Activated T-cell treated with anti-CD3 and anti-CD28 coated beads, Interleukin-2, amount 50 U/mL, for 72 hours (primary cell): ENCODE data around the gene MMP15. TPM values are rescaled to one million over a fixed set of nuclear protein-coding genes. Genes with fewer than 3 reads are reported as not detected.
"Not testable (repeated sequence)": the region's sequence is repeated elsewhere in the genome, so short reads cannot be mapped to it uniquely, and the experiment has no call there.

Experiments used
- ATAC-seq, 2 donors: fragments of 150-1000 bp; cut with Tn5 transposase; replicated peaks in 1 of 2; 2 replicates each; pipeline ENCODE4 v1.10.0; 2021; ENCODE audit warnings: moderate library complexity in 2 of 2, mild to moderate bottlenecking in 1 of 2
- DNase-seq, 2 donors: peaks; one replicate each; pipeline ENCODE4 v3.0.0; 2021 to 2022; ENCODE audit warnings: mixed read lengths in 1 of 2
- H3K27ac Mint-ChIP-seq: one replicate; pipeline ENCODE4 v1.8.0; 2022; ENCODE audit warnings: mild to moderate bottlenecking, moderate library complexity, mixed read lengths
- H3K27me3 Mint-ChIP-seq: one replicate; pipeline ENCODE4 v1.8.0; 2022; ENCODE audit warnings: low read depth, mixed read lengths
- H3K36me3 Mint-ChIP-seq, 2 donors: one replicate each; pipeline ENCODE4 v1.8.0; 2022; ENCODE audit warnings: mixed read lengths in 2 of 2, mild to moderate bottlenecking in 1 of 2; ENCODE audit not compliant: insufficient read depth in 2 of 2
- H3K4me1 Mint-ChIP-seq: one replicate; pipeline ENCODE4 v1.8.0; 2022; ENCODE audit warnings: low read depth, mixed read lengths
- H3K4me3 Mint-ChIP-seq, 2 donors: one replicate each; pipeline ENCODE4 v1.8.0; 2022; ENCODE audit warnings: mild to moderate bottlenecking in 2 of 2, mixed read lengths in 2 of 2, moderate library complexity in 2 of 2
- H3K9me3 Mint-ChIP-seq, 2 donors: one replicate each; pipeline ENCODE4 v1.8.0; 2022; ENCODE audit warnings: mixed read lengths in 2 of 2
- total RNA-seq, 2 donors: library from RNA; stranded (reverse); gene quantifications; one replicate each; pipeline ENCODE4 v1.2.3, GENCODE V29; 2022

MMP15 gene
- total RNA-seq, 2 donors from 2014 or later = 0.76 to 0.84 TPM

DNA sequence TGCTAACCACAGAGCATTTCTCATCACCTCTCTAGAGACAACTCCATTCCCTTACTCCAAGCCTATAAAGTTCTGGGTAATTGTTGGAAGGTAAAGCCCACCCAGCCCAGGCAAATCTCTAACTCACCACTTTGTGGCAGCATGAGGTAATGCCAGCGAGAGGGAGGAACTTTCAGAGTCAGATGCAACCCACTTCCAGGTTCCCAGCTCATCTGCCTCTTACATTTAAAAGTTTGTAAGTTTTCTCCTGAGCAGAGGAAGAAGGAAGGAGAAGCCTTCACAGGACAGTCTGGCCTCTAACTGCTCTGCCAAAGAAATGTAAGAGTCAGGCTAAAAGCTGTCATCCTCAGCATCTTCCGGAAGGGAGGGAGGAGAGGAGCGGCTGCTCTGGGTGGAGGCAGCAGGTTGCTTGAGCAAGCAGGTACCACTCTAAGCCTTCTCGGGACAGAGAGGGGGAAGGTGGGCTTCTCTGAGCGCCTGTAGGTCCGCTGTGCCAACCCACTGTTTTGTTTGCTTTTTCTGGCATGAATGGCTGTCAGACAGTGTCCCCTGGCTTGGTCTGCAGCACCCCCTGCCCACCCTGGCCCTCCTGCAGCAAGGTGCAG, 26.1 kb upstream of the MMP15 start:
- Mint-ChIP-seq H3K9me3 (no peaks in the 10 kb centered on the region), H3K36me3 (peaks cover 1 to 3% of the 10 kb centered on the region in 2 donors), H3K27me3 (no peaks in the 10 kb centered on the region), H3K4me3 (peak overlapping the region; percentile 80 to 87), H3K27ac (peak overlapping the region; percentile 62), H3K4me1 (peaks cover 51% of the 10 kb centered on the region)
- DNase-seq (peak; percentile 30 to 36), ATAC-seq (no peak)

DNA sequence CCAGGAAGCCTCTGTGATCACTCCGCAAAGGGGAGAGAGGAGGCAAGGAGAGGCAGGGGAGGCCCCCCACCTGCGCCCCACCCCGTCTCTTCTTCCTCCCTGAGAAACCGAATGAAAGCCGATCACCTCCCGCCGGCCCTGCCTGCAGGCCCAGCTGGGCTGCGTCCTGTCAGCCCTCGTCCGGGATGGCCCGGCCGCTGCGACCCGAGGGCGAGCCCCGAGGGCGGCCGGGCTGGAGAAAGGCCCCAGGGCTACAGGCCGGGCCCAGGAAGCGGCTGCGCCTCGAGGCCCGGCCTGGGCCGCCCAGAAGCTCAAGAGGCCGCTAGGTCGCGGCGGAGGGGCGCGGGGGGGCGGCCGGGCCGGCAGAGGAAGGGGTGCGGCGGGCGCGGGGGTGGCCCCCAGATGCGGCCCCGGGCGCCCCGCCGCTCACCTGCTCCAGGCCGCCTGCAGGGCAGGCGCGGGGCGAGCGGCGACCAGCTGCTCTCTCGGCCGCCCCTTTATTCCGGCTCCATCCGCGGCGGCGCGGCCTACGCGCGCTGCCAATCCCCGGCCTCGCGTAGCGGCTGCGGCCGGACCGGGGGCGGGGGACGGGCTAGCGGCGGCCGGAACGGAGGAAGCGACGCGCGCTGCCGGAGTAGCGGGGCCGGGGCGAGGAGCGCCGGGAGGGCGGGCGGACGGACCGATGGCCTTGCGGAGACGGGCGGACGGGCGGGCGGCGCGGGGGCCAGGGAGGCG, 25.4 kb upstream of the MMP15 start, which contains the start of gene ZNF319:
Gene ZNF319, minus strand, starts transcription at position 702 of the 735 bp plus-strand sequence. CDS start 2,407 bp downstream, outside the sequence.
- Mint-ChIP-seq H3K36me3 (peaks cover 1 to 7% of the 10 kb centered on the region in 2 donors), H3K27me3 (no peaks in the 10 kb centered on the region), H3K9me3 (no peaks in the 10 kb centered on the region), H3K4me1 (peaks cover 56% of the 10 kb centered on the region), H3K4me3 (peak within 1 kb of the TSS; percentile 93 to 95), H3K27ac (peak within 1 kb of the TSS; percentile 62)
- peak; percentile 28 to 29 for DNase-seq
- peak; percentile 20 to 26 for ATAC-seq

DNA sequence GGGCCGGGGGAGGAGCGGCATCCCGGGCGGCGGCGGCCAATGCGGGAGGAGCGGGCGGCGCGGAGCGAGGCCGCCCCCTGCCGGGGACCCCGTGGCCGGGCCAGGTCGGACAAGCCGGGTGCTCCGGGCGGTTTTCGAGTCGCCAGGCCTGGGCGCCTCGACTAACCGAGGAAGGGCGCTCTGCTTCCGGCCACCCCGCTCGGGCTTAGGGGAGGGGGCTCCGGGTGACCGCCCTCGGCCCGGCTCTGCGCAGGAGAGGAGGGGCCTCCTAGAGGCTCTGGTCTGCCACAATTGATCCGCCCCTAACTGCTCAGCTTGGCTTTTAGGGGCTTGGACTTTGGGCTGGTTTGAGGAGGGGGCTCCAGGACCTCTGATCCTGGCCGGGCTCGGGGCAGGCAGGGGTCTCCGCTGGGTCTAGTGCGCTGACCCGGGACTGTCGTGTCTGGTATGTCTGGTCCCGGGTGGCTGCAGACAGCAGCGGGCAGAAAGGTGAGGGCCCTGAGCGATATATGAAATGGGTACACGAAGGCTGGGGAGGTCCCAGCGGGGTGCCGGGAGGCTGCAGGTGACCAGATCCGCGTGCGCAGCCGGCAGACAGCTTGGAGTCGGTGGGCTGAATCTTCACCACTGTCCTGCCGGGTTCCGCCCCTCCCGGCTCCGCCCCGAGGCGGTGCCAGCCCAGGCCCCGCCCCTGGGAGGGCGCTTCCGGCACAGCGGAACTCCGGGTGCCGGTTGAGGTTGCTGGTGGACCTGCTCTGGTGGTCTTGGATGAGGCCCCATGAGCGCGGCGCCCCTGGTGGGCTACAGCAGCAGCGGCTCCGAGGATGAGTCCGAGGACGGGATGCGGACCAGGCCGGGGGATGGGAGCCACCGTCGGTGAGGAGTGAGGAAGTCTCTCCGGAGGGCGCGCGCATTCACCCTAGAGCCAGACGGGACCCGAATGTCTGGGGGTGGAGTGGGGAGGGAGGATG, 24.6 kb upstream of the MMP15 start, which contains the start of gene USB1:
Gene USB1, plus strand, starts transcription at position 702 of the 971 bp plus-strand sequence. Its CDS starts 77 bp downstream, at position 779.
- Mint-ChIP-seq H3K36me3 (peaks cover 1 to 9% of the 10 kb centered on the region in 2 donors), H3K27ac (no peak within 1 kb of the TSS), H3K4me3 (peak within 1 kb of the TSS; percentile 93 to 95), H3K9me3 (no peaks in the 10 kb centered on the region), H3K4me1 (peaks cover 56% of the 10 kb centered on the region), H3K27me3 (no peaks in the 10 kb centered on the region)
- peak; percentile 81 to 85 for ATAC-seq
- peak; percentile 87 to 94 for DNase-seq

DNA sequence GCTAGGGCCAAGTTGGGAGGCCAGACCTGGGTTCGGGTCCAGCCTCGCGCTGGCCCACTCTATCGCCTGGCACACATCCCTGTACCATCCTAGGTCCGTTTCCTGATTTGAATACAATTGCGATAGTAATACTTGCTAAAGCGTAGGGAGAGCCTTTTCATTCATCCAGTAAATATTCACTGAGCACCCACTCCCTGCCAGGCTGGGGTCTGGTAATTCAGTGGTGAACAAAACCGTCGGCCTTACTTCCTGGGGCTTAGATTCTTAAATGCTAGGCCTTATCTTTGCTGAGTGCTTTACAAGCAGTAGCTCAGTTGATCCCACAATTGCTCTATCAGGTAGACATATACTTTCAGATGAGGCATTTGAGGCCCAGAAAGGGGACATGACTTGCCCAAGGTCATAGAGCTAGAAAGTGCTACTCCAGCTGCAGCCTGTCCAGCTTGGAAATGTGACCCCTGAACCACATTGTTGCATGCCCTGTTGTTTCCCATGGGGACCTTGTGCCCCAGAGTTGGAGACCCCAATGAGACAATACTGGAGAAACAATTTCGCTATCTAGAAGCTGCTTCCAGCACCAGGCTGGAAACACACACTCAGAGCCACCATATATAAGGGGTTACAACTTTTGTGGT, 23.7 kb upstream of the MMP15 start:
- ATAC-seq (no peak), DNase-seq (no peak)
- Mint-ChIP-seq H3K9me3 (no peaks in the 10 kb centered on the region), H3K27me3 (no peaks in the 10 kb centered on the region), H3K4me3 (peak overlapping the region; percentile 93 to 95), H3K36me3 (peaks cover 4 to 12% of the 10 kb centered on the region in 2 donors), H3K27ac (no peak overlapping the region), H3K4me1 (peaks cover 56% of the 10 kb centered on the region)

DNA sequence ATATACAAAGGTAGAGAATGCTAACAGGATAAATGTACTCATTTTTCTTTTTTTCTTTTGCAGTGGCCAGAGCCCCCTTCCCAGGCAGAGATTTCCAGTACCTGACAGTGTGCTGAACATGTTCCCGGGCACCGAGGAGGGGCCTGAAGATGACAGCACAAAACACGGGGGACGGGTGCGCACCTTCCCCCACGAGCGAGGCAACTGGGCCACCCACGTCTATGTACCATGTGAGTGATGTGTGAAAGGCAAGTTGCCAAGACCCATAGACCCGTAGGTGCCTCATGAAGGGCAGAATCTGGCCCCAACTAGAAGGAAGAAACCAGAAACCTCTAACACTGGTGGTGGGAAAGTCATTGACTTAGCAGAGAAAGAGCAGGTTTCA, 23.1 kb upstream of the MMP15 start:
- DNase-seq = no peak
- Mint-ChIP-seq H3K4me1 (peaks cover 53% of the 10 kb centered on the region), H3K27ac (no peak overlapping the region), H3K27me3 (no peaks in the 10 kb centered on the region), H3K9me3 (no peaks in the 10 kb centered on the region), H3K4me3 (peak overlapping the region; percentile 93 to 95), H3K36me3 (peaks cover 5 to 14% of the 10 kb centered on the region in 2 donors)
- no peak for ATAC-seq

DNA sequence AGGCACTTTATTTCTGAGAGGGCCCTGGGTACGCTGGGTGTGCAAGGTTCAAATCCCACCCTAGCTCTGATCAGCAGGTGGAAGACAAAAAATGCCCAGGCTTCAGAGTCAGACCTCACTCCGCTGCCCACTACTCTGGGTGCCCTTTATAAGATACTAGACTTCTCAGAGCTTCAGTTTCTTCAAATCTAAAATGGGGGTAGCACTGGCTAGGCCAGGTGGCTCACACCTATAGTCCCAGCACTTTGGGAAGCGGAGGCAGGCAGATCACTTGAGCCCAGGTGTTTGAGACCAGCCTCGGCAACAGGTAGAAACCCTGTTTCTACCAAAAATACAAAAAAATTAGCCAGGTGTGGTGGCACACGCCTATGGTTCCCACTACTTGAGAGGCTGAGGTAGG, 22.6 kb upstream of the MMP15 start:
- Mint-ChIP-seq H3K27ac (no peak overlapping the region), H3K4me1 (peaks cover 48% of the 10 kb centered on the region), H3K4me3 (peak overlapping the region in 1 of 2 donors; percentile 14), H3K9me3 (no peaks in the 10 kb centered on the region), H3K27me3 (no peaks in the 10 kb centered on the region), H3K36me3 (peaks cover 5 to 14% of the 10 kb centered on the region in 2 donors)
- DNase-seq (no peak), ATAC-seq (no peak)

DNA sequence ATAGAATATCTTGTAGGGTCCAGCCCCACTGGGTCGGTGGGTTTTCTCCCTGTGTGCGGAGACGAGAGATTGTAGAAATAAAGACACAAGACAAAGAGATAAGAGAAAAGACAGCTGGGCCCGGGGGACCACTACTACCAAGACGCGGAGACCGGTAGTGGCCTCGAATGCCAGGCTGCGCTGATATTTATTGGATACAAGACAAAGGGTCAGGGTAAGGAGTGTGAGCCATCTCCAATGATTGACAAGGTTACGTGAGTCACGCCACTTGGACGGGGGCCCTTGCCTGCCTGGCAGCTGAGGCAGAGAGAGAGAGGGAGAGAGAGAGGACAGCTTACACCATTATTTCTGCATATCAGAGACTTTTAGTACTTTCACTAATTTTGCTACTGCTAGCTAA, 20.8 kb upstream of the MMP15 start:
- not testable (repeated sequence) for H3K27me3 Mint-ChIP-seq, H3K9me3 Mint-ChIP-seq, H3K27ac Mint-ChIP-seq, ATAC-seq, H3K4me3 Mint-ChIP-seq, DNase-seq
- Mint-ChIP-seq H3K36me3 (peaks cover 5 to 14% of the 10 kb centered on the region in 2 donors), H3K4me1 (peaks cover 32% of the 10 kb centered on the region)

DNA sequence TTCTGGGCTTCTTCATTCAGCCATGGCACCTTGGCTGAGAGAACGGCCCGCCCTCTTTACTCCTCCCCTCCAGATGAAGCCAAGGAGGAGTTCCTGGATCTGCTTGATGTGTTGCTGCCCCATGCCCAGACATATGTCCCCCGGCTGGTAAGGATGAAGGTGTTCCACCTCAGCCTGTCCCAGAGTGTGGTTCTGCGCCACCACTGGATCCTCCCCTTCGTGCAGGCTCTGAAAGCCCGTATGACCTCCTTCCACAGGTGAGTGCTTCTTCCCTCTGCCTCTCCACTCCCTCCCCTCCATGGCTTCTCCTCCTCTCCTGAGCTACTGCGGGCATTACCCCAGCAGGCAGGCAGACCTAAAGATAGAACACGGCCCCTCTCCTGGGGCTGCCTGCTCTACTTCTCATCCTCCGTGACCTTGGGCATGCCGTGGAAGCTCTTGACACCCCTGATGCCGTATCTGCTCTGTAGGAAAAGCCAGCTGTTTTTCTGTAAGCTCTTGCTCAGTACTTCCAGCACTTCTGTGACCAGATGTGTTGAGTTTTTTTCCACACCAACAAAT, 15.6 kb upstream of the MMP15 start:
- no peaks in the 10 kb centered on the region for H3K27me3 Mint-ChIP-seq
- H3K36me3 Mint-ChIP-seq = peaks cover 5 to 7% of the 10 kb centered on the region in 2 donors
- H3K4me1 Mint-ChIP-seq = peaks cover under 1% of the 10 kb centered on the region
- H3K4me3 Mint-ChIP-seq = no peak overlapping the region
- H3K27ac Mint-ChIP-seq = no peak overlapping the region
- ATAC-seq (no peak), DNase-seq (no peak)
- no peaks in the 10 kb centered on the region for H3K9me3 Mint-ChIP-seq

DNA sequence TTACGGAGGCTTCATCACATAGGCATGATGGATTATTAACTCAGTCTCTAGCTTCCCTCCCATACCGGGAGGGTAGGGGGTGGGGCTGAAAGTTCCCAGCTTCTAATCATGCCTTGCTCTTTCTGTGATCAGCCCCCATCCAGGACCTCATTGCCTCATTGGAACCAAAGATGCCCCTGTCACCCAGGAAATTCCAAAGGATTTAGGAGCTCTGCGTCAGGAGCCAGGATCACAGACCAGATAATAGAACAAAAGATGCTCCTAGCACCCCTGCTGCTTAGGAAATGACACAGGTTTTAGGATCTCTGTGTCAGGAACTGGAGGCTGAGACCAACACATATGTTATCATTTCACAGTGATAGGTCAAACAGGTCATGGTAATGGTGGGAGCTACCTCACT, 14.7 kb upstream of the MMP15 start:
- no peaks in the 10 kb centered on the region for H3K9me3 Mint-ChIP-seq
- no peak overlapping the region for H3K27ac Mint-ChIP-seq
- H3K27me3 Mint-ChIP-seq = no peaks in the 10 kb centered on the region
- H3K4me1 Mint-ChIP-seq = no peaks in the 10 kb centered on the region
- DNase-seq (no peak), ATAC-seq (no peak)
- peaks cover 5% of the 10 kb centered on the region in 2 donors for H3K36me3 Mint-ChIP-seq
- H3K4me3 Mint-ChIP-seq = no peak overlapping the region

DNA sequence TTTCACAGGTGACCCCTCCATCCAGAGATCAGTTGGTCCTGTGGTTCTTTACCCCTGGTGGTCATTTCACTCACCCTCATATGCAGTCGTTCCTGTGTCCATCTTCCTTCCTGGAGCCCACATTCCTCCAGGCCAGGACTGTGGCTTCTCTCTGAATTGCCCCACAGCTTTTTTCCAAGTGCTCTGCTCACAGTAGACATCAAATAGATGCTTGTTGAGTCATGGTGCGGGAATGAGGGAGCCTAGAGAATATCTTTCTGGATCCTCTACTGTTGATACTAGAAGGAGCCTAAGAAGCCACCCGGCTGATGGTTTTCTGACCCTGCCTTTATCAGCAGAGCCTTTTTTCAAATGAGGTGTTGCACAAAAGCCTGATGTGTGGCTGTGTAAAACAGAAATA, 13.9 kb upstream of the MMP15 start:
- no peaks in the 10 kb centered on the region for H3K4me1 Mint-ChIP-seq
- no peak overlapping the region for H3K4me3 Mint-ChIP-seq
- H3K27ac Mint-ChIP-seq = no peak overlapping the region
- H3K36me3 Mint-ChIP-seq = peaks cover 3 to 4% of the 10 kb centered on the region in 2 donors
- ATAC-seq = no peak
- no peaks in the 10 kb centered on the region for H3K27me3 Mint-ChIP-seq
- DNase-seq = no peak
- no peaks in the 10 kb centered on the region for H3K9me3 Mint-ChIP-seq

DNA sequence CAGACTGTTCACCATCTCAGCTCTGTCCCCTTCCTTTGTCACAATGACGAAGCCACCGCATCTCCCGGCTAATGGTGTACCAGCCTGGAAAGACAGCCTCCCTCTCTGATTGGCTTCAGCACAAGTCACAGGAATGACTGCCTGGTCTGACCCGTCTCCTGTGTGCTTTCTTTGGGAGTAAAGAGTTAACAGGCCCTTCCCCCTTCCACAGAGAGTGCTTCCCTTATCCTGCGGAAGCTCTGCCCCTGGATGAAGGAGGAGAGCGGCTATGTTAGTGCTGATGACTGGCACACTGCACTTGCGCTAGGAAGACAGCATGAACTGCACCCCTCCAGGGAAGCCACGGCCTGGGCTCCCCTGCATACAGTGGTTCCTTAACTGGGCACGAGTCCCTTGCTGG, 13.1 kb upstream of the MMP15 start:
- Mint-ChIP-seq H3K9me3 (no peaks in the 10 kb centered on the region), H3K4me3 (no peak overlapping the region), H3K27ac (no peak overlapping the region), H3K4me1 (no peaks in the 10 kb centered on the region), H3K36me3 (no peaks in the 10 kb centered on the region), H3K27me3 (no peaks in the 10 kb centered on the region)
- DNase-seq (no peak), ATAC-seq (no peak)

DNA sequence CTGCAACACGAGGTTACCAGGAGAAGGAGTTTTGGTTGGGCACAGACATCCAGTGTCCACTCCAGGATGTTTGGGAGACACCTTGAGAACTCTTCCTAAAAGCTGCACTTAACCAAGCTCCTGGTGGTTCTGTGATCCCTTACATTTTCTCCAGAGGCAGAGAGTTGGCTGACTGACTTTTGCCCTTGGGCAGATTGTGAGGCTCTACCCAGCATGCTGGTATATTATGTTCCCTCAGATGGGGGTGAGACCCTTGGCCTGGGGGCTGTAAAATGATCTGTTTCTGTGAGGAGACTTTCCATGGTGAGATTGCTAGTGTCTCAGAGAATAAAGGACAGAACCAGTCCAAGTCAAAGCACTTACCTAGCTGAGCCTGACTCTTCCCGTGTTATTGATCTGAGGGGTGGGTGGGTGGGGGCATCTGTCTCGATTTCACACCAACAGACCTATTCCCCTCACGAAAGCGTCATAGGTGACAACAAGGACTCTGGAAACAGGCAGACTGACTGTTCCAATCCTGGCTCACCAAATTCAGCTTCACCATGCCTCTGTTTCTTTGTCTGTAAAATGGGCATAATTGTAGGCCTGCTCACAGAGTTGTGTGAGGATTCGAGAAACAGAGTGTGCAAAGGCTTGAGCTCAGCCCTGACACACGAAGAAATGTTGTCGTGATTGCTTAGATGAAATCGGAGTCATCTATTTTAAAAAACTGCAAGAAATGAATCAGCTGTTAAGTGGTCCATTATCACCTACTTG, 12.2 kb upstream of the MMP15 start:
- Mint-ChIP-seq H3K9me3 (no peaks in the 10 kb centered on the region), H3K4me3 (no peak overlapping the region), H3K27ac (no peak overlapping the region), H3K27me3 (no peaks in the 10 kb centered on the region), H3K36me3 (no peaks in the 10 kb centered on the region), H3K4me1 (no peaks in the 10 kb centered on the region)
- ATAC-seq (no peak), DNase-seq (no peak)
